GM19468 (cell line): ENCODE results near the gene CDON.

Experiments
- ATAC-seq: cut with Tn5 transposase; IDR thresholded peaks from one replicate; pipeline ENCODE4 v1.9.1; 2021; ENCODE audit warnings: mild to moderate bottlenecking, moderate library complexity, moderate number of reproducible peaks; ENCODE audit not compliant: unreplicated experiment; ENCODE audit errors: extremely low read depth

CDON gene

DNA sequence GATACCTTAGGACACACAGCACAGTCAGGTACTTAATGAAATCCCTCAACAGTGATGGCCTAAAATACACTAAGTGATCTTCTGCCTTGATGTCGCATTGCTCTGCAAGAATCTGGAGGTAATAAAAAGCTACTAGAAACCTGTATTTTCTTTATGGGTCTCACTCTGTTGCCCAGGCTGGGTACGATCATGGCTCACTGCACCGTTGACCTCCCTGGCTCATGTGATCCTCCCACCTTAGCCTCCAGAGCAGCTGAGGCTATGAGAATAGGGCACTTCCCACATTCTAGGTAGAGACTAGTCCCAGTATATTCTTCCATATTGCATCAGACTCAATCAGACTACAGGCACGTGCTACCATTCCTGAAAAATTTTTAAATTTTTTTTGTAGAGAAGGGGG lies 95.2 kb downstream of the CDON start:
- ATAC-seq = no peak

DNA sequence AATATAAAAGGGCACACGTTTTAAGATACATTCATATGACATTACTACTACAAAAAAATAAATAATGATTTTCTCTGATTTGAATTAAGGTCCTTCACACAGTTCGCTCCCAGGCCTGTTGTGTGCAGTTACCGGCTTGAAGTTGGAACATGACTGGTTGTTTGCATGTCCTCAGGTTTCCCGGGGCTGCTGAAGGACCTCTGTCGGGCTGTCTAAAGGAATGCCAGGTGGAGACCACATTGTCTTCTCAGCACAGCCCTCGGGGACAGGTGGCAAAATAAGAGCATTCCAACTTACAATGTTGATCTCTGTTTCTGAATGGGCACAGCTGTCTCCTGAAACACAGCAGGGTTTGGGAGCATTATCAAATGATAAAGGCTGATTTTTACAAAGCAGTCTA lies 101.9 kb downstream of the CDON start:
- ATAC-seq = no peak

DNA sequence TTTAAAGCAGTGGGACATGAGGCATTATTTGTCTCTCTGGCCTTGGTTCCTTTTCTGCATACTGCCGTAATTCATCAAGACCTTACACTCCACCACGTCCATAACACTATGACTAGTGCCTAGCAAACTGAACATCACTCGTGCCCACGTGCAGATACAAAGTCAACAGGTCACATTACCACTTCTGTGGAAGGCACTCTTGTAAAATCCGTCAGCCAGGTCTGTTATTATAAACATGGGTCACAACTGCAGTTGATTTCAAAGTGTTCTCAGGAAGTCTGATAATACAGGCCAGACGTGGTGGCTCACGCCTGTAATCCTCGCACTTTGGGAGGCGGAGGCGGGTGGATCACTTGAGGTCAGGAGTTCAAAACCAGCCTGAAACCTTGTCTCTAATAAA lies 102.7 kb downstream of the CDON start:
- no peak for ATAC-seq

DNA sequence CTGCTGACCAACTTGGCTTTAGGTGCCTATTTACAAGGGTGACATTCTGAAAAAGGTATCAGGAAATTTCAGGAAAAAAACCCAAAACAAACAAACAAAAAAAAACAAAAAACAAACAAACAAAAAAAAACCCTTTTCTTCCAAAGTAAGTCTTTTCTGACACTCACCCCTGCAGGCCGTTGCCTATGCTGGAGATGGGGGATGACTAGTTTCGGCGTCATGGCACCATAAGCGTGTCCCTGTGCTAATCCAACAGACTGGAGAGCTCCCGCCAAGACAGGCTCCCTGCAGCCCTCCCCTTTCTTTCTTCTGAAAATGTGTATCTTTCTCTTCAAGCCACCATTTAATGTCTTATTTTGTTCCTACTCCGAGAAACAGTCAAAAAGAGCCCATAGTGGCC lies 103.2 kb downstream of the CDON start:
- ATAC-seq = no peak

DNA sequence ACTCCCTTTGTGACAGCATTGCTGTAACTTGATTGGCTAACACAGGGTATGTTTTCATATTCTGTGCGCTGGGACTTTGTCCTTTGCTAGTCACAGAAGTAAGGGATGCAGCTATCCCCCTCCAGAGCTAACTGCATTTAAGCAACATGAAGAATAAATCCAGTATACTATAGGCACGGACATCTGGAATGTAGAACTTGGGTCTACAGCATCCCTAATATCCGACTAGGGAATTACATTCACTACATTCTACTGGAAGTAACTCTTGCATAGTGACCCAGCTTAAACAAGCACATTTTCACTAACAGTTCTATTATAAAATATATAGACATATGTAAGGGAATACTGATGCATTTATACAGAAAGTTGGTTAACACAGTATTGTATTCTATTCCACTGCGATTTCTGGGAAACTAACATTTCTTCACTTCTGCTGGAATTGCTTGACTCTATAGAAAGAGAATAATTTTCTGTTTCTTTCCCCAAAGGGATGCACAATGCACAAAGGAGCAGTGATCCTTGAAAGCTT lies 103.7 kb downstream of the CDON start:
- ATAC-seq = no peak

DNA sequence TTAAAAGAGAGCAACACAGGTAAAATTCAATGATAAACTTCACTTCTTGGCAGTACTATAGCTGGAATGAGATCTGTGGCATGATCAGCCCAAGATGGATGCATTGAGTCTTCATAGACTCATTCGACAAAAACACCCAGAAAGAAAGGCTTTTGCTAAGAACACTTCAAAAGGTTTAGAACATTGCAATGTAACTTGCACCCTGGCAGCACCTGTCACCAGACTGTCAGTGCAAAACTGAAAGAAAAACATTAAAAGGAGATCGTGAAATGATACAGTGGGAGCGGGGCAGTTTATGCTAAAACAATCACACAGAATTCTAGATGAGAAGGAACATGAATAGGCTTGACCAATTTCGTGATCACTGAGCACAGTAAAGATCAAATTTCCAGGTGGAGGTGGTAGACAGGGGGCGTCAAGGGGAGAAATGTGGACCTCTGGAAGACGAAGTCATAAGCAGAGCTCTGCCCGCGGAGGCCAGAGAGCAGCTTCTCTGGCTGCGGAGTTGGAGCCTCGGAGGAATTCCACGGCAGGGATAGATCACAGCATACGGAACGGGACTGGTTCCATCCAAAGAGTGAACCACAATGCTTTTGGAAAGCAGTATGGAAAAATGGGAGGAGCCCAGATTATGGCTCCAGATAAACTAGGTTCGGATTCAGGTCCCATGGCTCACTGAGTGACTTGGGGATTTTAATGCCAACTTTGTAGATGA lies 104.9 kb downstream of the CDON start:
- no peak for ATAC-seq

DNA sequence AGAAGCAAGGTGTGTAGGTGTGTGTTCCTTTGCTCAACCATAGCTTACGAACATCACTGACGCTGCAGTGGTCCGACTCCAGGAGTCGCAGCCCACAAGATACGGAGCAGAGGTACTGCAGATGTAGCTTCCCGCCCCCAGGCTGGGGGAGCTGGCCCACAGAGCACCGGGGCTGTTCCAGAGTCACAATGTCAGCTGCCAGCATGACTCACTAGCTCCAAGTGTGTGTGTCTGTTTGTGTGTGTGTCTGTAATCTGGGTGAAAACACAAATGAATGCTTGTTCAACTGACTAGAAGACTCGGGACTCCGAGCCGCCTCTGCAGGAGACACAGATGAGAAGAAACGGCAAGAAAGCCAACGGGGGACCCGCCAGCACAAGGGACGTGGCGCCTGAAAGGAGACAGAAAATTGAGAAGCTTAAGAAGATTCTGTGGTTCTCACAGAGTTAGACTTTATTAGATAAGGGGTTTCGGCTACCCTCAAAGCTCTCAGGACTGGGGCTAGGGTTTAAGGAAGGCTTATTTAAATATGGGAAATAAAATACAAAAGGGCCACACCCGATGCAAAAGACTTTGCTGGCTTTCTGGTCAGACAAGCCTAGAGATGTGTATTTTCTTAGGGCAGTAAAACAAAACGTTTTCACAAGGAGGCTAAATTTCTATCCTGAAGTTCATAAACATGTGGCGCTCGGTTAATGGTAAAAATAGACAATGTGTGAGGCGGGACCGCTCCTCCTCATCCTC lies 106.1 kb downstream of the CDON start:
- ATAC-seq = no peak

DNA sequence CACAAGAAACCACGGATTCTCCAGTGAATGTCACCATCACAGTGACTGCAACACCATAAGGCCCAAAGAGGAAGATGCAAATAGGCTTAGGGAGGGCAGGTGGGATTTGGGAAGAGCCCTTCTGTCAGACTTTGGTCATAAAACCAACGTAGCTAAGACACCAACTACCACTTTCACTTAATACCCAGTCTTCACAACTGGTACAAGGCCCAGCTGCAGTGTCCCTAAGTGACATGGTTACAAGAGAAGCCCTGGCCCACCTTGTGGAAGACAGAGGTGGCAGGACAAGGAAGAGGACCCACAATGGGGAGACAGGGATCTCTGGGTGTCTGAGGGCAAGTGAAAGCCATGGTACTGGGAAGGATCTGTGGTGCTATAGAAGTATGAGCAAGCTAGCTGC lies 106.8 kb downstream of the CDON start:
- no peak for ATAC-seq

DNA sequence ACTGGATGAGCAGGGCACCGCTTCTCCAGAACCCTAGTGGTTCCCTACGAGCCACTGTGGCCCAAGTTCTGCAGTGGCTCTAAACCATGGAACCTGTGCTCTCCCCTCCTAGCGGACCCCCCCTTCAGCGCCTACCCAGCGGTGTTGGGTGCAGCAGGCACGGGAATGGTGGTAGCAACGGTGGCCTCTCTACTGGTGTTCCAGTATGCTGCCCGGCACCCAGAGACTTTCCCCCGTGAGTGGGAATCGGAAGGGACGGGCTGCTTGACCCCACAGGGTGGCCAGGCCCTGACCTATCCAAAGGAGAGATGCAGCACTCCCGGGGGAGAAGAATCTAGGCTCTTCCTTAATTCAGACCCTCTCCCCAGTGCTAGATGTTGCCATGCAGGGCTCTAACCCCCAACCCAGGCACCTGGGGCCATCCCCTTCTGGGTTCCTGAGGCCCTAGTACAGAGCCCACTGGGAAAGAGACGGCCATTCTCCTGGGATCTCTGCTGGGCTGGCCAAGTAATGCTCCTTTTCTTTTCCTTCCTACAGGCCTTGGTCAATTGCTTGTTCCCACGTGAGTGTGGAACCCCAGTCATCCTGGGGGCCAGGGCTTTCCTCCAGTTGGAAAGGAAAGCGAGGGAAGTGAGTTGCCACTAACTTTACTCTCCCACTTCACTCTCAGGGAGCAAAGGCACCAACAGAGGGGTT lies 107.6 kb downstream of the CDON start:
- ATAC-seq = no peak

DNA sequence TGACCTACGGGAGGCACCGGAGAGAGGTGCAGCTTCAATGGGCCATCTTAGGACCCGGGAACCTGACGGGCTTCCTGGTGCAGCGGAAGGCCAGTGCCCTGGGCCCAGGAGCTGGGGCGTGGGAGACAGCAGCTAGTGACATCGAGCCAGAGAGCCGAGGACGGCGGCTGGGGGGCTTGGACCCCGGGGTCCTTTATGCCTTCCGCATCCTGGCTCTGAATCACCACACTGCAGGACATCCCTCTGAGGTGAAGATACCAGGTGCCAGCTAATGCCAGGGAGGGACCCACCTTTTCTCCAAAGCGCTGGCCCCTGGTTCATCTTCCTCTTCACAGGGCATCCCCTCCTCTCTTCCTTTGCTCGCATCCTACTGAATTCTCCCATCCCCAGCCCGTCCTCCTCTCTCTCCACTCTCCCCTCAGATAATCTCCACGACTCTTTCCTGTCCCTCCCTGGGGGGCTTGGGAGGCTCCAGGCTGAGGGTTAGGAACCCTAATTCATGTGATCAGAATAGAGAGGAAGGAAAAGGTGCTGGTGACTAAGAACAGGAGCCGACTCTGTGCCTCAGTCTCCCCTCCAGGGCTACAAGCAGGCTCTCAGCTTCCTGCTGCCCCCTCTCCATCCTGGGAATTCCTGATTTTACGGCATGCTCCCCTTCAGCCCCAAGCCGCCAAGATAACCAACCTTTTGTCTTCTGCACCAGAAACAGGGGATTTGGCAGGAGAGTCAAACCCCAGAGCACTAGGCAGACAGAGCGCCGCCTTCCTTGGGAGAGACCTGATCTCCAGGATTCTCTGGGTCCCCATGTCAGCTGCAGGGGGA lies 108.3 kb downstream of the CDON start:
- no peak for ATAC-seq

DNA sequence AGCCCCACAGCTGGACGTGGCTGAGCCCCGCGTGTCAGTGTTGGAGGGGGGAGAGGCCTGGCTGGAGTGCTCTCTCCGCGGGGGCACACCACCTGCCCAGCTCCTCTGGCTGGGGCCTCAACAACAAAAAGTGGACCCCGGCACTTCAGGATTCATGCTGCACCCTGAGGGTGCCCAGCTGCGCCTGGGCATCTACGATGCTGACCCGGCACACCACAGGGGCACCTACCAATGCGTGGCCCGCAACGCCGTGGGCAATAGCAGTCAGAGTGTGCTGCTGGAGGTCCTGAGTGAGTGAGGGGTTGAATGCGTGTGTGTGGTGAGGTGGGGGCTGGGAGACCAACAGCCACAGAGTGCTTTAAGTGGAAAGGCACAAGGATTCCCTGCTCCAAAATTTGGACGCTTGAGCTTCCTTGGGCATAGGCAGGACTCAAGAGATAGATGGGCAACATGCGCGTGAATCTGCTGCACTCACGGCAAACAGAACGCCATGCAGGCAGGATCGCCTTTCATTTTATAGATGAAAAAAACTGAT lies 109.2 kb downstream of the CDON start:
- ATAC-seq = no peak

DNA sequence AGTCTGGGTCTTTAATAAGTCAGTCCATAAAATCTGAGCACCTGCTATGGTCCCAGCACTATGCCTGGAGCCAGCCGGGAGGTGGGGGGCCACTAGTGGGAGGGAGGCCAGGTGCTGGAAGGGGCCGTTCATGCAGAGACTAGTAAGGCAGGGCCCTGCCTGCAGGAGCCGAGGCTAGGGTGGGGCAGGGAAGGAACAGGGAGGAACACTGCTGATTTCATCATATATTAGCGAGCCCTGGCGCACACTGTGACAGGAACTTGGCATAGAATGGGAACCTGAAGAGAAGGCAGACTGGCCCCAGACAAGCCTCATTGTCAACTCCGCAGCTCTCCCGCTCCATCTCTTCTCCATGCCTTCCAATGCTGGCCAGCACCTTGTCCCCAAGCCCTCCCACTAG lies 109.7 kb downstream of the CDON start:
- ATAC-seq = no peak

DNA sequence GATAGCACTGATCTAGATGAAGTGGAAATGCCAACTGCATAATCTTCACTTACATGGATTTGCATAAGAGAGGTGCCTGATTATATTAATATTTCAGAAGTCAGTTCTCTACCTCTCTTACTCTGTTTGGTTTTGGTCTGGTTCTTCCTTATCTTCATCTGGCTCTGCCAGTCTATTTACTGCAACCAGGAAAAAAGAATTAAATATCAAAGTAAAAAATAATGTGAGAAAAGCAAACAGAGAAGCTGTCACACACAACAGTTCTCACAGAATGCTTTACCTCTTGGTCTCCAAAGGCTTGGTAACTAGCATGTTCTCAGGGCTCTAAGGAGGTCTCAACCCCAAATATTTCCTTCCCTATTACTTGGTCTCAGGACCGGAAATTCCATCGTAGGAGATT lies 110.1 kb downstream of the CDON start:
- ATAC-seq = no peak

DNA sequence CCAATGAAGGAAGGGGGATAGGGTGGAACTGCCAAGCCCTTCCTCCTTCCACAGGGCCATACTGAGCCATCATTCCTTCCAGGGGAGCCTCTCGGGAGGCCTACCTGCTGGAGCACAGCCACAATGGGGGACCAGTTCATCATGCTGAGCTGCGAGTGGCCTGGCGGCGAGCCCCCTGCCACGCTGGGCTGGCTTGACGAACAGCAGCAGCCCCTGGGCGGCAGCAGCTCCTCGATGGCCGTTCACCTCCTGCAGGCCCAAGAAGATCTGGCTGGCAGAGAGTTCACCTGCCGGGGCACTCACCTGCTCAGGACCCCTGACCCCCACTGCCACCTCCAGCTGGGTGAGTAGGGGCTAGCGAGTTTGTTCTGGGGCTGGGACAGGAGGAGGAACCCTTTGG lies 110.9 kb downstream of the CDON start:
- ATAC-seq = no peak

DNA sequence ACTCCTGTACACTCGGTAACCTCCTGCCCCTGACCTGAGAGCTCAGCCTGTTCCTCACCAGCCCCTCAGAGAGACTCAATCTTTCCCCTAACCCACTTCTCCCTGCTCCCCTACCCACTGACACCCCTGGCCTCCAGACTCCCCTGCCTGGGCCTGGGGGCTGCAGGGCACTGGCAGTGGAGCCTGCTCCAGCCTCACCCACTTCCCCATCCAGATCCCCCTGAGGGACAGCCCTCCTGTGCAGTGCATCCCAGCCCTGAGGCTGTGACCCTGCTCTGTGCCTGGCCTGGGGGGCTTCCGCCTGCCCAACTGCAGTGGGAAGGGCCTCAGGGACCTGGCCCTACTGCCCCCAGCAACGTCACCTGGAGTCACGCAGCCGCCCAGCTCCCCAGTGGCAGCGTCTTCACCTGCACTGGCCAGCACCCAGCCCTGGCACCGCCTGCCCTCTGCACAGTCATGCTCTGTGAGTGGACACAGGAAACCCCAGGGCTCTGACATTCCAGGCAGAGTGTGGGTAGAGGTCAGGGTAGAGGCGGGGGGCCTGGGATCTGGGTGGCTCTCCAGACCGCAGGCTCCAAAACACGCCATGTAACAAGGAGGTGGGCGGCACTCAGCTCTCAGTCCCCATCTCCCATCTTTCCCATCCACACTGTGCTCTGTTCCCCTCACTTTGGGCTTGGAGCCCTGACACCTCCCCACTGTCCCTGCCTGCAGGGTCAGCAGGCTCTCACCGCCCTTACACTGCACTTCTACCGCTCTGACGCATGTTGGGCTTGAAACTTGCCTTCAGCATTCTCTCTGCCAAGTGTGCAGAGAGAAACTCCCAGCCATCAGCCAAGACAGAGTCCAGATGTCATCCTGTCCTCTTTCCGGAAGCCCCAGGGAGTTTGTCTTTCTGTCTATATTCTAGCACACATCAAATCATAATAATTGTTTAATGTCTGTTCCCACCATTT lies 111.7 kb downstream of the CDON start:
- ATAC-seq = no peak

DNA sequence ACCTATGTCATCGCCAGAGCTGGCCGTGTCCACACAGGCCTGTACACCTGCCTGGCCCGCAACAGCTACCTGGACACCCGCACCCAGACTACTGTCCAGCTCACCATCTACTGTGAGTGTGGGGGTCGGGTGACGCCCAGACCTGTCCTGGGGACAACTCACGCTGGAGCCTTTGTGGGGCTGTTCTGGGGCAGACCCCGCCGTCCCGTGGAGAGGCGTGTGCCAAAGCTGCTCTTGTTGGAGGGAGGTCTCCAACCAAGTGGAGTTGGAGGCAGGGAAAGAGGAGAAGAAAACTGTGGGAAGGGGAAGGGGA lies 112.5 kb downstream of the CDON start:
- ATAC-seq = no peak

DNA sequence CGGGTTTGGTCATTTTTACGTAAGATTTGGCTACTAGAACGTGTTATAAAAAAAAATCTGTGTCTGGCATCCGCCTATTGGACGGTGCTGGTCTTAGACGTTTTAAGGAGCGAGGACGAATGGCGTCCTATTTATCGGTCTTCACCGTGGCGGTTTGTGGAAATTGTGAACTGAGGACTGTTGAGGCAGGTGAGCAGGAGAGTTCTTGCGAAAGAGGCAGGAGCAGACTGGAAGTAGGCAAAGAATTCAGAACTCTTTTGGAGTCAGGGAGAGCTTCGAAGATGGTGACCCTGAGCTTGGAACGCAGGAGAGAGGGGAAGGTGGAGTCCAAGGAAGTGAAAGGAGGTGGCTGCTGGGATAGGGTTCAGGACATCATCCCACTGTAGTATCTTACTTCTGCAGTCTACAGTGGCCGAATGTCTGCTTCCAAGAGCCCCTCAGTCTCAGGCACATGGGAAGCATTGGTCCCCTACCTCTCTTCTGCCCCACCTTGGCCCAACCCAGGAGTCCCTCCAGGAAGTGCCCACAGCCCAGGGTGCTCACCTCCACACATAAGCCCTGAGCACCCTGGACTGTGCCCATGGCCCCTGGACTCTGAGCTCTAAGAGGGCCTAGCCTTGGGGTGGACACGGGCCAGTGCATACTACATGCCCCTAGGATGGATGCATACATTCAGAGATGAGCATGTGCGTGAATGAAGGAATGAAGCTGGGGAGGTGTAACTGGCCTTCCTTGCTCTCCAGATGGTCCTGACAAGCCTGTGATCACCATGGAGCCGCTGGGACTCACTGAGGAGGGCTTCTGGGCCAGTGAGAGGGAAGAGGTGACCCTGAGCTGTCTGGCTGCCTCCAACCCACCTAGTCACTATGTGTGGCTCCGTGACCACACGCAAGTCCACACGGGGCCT lies 113.1 kb downstream of the CDON start:
- ATAC-seq = no peak
